ENCODE measurements around the gene PHKA1.
"Not testable (repeated sequence)": the region's sequence is repeated elsewhere in the genome, so short reads cannot be mapped to it uniquely, and the experiment has no call there.

PHKA1 gene

DNA sequence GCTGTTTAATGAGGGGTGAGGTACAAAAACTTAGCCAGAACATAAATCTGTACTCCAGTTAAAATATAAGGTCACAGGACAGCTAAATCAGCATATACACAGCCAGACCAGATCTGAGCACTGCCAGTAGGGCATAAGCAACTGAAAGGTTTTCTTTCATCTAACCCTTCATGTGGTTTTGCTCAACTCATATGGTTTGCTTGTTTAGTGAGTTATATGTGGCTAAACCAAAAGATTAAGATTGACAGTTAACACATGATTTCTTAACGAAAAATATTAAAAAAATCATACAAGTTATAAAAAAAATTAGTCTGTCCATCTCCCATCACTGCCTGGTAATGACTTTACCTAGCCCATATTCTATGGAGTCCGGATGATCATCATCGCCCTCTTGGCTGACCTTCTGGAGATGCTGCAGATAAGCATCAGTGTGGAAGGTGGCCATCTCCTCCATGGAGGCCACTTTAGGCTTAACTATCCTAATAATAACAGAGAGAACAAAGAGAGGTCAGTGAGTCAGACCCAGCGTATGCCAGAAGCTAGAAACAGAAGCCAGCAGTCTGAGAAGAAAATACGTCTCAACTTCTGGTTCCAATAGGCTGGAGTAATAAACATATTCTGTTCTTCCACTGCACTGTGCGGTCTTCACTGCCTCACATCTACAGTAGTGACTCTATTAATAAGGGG lies 145.6 kb downstream of the PHKA1 start:
- DNase-seq, result no peak

DNA sequence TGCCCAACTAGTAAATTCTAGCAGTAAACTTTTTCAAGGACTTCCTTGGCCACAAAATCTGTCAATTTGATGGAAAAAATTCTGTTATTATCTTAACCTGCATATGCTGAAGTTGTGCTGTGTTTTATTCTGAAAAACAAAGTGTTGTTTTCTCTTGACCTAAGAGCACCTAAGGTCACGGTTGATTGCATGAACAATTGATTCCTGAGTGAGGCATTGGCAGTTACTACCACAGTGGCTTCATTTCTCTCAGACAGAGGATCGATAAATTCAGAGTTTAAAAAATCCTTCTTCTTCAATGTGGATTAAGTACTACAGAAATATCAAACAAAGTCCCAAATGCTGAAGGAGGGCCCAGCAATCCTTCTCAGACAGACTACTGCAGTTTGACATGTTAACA lies 147.7 kb downstream of the PHKA1 start:
- no peak for DNase-seq

DNA sequence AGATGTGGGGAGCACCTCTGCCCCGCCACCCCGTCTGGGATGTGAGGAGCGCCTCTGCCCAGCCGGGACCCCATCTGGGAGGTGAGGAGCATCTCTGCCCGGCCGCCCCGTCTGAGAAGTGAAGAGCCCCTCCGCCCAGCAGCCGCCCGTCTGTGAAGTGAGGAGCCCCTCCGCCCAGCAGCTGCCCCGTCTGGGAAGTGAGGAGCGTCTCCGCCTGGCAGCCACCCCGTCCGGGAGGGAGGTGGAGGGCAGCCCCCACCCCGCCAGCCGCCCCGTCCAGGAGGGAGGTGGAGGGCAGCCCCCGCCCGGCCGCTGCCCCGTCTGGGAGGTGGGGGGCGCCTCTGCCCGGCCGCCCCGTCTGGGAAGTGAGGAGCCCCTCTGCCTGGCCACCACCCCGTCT lies 154.5 kb downstream of the PHKA1 start:
- not testable (repeated sequence) for DNase-seq

DNA sequence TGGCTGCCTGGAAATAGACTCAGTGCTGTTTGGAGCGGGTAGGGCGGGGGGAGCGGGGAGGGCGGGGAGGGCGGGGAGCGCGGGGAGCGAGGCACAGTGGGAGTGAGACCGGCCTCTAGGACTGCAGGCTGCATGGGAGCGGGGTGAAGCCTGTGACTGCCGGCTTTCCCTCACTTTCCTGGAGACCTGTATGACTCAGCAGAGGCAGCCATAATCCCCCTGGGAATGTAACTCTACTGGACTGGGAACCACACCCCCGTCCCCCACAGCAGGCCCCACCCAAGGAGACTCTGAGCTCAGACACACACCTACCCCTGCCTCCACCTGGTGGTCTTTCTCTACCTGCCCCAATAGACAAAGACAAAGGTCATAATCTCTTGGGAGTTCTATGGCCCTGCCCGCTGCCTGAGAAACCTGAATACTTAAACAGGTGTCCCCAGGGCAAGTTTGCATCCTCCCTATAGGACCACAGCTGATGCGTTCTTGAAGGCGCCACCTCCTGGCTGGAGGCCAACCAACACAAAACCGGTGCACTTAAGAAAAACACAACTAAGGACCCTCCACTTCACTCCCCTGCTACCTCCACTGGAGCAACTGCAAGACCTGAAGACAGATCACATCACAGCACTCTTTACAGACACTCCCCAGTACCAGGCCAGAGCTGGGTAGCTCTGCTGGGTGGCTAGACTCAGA lies 159.5 kb downstream of the PHKA1 start:
- no peak for DNase-seq

DNA sequence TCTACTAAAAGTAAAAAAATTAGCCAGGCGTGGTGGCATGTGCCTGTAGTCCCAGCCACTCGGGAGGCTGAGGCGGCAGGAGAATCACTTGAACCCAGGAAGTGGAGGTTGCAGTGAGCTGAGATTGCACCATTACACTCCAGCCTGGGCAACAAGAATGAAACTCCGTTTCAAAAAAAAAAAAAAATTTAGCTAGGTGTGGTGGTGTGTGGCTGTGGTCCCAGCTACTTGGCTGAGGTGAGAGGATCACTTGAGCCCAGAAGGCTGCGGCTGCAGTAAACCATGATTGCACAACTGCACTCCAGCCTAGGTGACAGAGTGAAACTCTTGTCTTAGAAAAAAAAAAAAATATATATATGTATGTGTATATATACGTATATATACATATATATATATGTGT lies 161.7 kb downstream of the PHKA1 start:
- not testable (repeated sequence) for DNase-seq

DNA sequence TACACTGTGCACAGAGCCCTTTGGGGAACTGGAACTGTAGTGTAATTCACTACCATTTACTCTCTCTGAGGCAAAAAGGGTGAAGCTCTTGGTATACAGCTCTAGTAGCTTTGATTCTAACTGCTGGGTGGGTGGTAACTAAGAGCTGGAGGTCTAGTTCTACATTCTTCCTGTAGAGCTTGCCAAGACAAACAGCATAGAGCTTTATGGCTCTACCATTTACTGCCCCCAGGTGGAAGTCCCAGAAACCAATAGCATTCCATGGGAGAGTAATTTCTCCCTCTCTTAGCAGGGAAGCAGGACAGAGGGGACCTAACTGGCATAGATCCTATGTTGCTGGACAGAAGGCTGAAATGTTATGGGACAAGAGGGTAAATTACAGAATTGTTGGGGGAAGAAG lies 168.1 kb downstream of the PHKA1 start:
- no peak for DNase-seq

DNA sequence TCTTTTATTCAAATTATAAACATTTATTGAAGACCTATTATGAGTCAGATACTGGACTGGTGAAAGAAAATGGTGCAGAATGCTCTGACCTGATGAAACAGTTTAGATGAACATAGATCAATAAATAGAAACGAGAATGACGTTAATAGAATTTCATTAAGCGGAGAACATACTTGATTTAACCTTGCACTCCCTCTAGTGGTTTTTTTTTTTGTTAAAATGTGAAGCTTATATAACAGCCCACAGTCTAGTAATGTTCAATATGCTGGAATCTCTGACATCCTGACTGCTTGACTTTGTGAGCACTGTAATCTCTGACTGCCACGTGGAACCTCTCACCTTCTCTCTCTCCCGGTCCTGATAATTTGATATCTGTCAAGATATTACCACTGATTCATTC lies 173.8 kb downstream of the PHKA1 start:
- DNase-seq, result no peak

DNA sequence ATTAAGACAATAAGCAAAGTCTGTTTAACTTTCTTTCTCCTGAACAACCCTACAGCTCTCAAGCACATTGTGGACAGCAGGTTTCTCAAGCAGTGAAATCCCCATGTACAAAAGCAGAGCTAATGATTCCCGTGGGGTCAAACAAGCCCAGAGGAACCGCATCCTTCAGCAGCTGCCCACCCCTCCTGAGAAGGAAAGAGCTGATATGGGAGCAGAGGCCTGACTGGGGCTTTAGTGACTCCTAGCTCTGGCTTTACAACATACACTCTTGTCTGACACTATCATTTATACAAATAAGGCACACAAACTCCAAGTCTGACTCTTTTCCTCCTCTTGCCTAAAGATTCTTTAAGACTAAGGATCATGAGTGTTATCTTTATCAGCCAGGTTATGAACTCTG lies 174.3 kb downstream of the PHKA1 start:
- DNase-seq, result no peak

DNA sequence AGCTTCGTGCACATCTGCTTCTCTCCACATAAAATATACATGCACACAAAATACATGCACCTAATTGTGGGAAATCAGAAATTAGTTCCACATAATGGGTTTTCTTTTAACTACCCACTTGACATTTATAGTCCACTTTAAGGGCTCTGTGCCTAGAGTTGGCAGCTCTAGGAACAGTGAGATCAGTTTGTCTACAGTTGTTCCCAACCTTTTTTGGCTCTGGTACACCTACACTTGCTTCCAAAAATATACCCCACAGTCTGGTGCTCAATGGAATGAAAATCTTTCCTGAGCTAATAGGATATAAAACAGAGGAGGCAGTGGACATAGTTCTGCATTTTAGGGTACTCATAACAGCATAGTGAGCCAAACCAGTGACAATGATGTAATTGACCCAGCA lies 177.6 kb downstream of the PHKA1 start:
- no peak for DNase-seq

DNA sequence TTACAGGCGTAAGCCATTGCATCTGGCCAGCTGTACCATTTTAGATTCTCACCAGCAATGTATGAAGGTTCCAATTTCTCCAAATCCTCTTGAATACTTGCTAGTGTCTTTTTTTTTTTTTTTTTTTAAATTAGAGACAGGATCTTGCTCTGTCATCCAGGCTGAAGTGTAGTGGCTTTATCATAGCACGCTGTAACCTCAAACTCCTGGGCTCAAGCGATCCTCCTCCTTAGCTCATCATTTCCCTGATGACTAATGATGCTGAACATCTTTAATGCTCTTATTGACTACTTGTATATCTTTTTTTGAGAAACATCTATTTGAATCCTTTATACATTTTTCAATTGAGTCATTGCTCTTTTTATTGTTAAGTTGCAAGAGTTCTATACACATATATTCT lies 181.7 kb downstream of the PHKA1 start:
- DNase-seq, result no peak

Data from AML-193 (cell line).